Pancreas (tissue), 10 donors: ENCODE data around the gene SETD7. TPM values are rescaled to one million over a fixed set of nuclear protein-coding genes. Genes with fewer than 3 reads are reported as not detected.
A peak's percentile ranks its signal among the peaks of the same experiment; 100 is the strongest.

Source experiments
- ATAC-seq, 4 donors: fragments of 200-7000 bp; cut with Tn5 transposase; one replicate each; pipeline versions ENCODE4 v1.8.0 to v1.9.1; 2020; ENCODE audit warnings: mild to moderate bottlenecking in 4 of 4, moderate library complexity in 4 of 4
- DNase-seq, 6 donors: peaks; one replicate each; pipeline ENCODE4 v3.0.0-alpha.2; 2020
- FAIRE-seq: peaks from 2 replicates; lab custom pipeline; 2012; peaks lifted over from hg19 to GRCh38; lab: Jason Lieb, UNC
- H3K27ac ChIP-seq, 4 donors: fragments of 200-600 bp; sonication (generic); 1 replicate in 3 of 4; 2 replicates in 1 of 4; pipeline versions ENCODE4 v1.5.0 to v1.8.0; 2020
- H3K27me3 ChIP-seq, 4 donors: fragments of 200-600 bp; one replicate each; pipeline ENCODE4 v1.8.0; 2021
- H3K36me3 ChIP-seq, 3 donors: fragments of 200-600 bp; sonication (generic) in 1 of 3; one replicate each; pipeline versions ENCODE4 v1.5.0 to v1.8.0; 2020 to 2021
- H3K4me1 ChIP-seq, 3 donors: fragments of 200-600 bp; one replicate each; pipeline ENCODE4 v1.8.0; 2021
- H3K4me3 ChIP-seq, 4 donors: fragments of 200-600 bp; sonication (generic) in 2 of 4; one replicate each; pipeline versions ENCODE4 v1.5.0 to v1.8.0; 2020 to 2021
- H3K9me3 ChIP-seq, 4 donors: fragments of 200-600 bp; one replicate each; pipeline ENCODE4 v1.8.0; 2021
- WGBS, 2 donors: extraction: QIAGEN DNeasy Blood & Tissue Kit; methylation state at CpG; one replicate each; pipeline ENCODE4 v1.1.7; 2013; 5-methylcytosine and 5-hydroxymethylcytosine counted together
- intact Hi-C, 3 donors: fragments of 100-400 bp; cut with DNase I; formaldehyde crosslinking; loops; one replicate each; pipeline versions ENCODE4 v1.11.1 to v1.14.2; 2022
- polyA plus RNA-seq, 2 donors: library from polyadenylated mRNA; stranded (reverse); fragments of 200-250 nt; gene quantifications; one replicate each; pipeline ENCODE4 v1.2.3, GENCODE V29; 2013
- total RNA-seq, 6 donors: library from RNA; stranded (reverse); fragmentation: NEBNext Ultra II Directional in 4 of 6; extraction: Animal tissue kit (Norgen Biotek cat#: 25700) in 4 of 6; gene quantifications; one replicate each; pipeline versions ENCODE4 v1.2.1 to v1.2.4, GENCODE V29; 2021 to 2023
- TF ChIP-seq, protein P1 (sequence below), 4 donors: fragments of 200-600 bp; sonication (generic) in 3 of 4; IDR thresholded peaks; one replicate each; pipeline versions ENCODE4 v1.5.0 to v1.8.0; 2021; ENCODE audit warnings: antibody characterized with exemption in 4 of 4
- donor health status: healthy with polysubstance abuse.
- donor health status: DM: no; HTN: no; CAD: no; lungs with moderate emphysema.
- donor health status: DM: no; HTN: no; CAD: no.
- donor health status: control.
- donor health status: control.
- donor health status: Bipolar disorder and iron deficiency.
- donor health status: DM: yes; HTN: yes; CAD: no.
- donor health status: DM: no; HTN: no; CAD: no.
- donor health status: DM: no; HTN: no; CAD: no.
- donor health status: DM: yes; HTN: yes; CAD: no.

The SETD7 gene
- total and polyA plus RNA-seq, 8 donors, result 7.1 to 25.1 (median 15.8) TPM

DNA sequence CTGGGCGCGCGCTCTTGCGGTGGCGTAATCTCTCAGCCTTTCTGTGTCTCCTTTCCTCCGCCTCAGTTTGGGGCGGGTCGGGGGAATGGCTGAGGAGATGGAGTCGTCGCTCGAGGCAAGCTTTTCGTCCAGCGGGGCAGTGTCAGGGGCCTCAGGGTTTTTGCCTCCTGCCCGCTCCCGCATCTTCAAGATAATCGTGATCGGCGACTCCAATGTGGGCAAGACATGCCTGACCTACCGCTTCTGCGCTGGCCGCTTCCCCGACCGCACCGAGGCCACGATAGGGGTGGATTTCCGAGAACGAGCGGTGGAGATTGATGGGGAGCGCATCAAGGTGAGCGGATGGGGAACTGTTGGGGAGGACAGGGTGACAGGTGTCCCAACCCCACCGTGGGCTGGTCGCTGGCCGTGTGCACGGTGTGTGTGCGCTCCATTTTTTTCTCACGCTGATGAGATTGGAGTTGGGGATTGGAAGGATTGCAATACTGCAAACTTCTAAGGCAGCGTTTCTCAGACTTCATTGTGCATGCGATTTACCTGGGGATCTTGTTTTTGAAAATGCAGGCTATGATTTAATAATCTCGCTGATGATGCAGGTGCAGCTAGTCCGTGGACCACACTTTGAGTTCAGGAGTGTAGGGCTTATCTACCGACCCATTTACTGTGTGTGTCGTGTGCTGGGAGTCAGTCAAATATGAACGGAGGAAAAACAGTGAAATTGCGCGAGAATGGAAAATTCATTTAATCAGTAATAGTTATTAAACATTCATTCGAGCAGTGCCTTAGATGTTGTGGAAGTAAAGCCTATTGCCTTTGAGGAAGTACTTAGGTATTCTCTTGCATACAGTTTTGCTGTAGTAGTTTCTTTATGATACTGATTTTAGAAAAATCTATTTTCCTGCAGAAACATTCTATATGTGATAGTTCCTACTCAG, 101.6 kb downstream of the SETD7 start, which contains the start of gene RAB33B:
Gene RAB33B, plus strand, starts transcription at position 11 of the 935 bp plus-strand sequence. Its CDS starts 75 bp downstream, at position 86.
- intact Hi-C loops, result no loop called here
- peaks cover 5 to 30% (median 26%) of the 10 kb centered on the region in 3 donors for H3K4me1 ChIP-seq
- FAIRE-seq (no peak), ATAC-seq (peak; percentile 4 to 9 (median 7)), DNase-seq (peak in 1 of 6 donors; percentile 53)
- H3K4me3 ChIP-seq, result peak within 1 kb of the TSS; percentile 67 to 88 (median 80)
- 0 to 1% methylated on average over 46 of the region's 46 CpGs for WGBS, 2 donors
- no peaks in the 10 kb centered on the region for H3K9me3 ChIP-seq
- H3K36me3 ChIP-seq, result no peaks in the 10 kb centered on the region
- TF ChIP-seq, protein P1, sequence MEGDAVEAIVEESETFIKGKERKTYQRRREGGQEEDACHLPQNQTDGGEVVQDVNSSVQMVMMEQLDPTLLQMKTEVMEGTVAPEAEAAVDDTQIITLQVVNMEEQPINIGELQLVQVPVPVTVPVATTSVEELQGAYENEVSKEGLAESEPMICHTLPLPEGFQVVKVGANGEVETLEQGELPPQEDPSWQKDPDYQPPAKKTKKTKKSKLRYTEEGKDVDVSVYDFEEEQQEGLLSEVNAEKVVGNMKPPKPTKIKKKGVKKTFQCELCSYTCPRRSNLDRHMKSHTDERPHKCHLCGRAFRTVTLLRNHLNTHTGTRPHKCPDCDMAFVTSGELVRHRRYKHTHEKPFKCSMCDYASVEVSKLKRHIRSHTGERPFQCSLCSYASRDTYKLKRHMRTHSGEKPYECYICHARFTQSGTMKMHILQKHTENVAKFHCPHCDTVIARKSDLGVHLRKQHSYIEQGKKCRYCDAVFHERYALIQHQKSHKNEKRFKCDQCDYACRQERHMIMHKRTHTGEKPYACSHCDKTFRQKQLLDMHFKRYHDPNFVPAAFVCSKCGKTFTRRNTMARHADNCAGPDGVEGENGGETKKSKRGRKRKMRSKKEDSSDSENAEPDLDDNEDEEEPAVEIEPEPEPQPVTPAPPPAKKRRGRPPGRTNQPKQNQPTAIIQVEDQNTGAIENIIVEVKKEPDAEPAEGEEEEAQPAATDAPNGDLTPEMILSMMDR (IDR thresholded peaks at IDR 0.05), result no peak
- H3K27me3 ChIP-seq, result no peaks in the 10 kb centered on the region
- H3K27ac ChIP-seq, result peak within 1 kb of the TSS; percentile 93 to 99 (median 98)

DNA sequence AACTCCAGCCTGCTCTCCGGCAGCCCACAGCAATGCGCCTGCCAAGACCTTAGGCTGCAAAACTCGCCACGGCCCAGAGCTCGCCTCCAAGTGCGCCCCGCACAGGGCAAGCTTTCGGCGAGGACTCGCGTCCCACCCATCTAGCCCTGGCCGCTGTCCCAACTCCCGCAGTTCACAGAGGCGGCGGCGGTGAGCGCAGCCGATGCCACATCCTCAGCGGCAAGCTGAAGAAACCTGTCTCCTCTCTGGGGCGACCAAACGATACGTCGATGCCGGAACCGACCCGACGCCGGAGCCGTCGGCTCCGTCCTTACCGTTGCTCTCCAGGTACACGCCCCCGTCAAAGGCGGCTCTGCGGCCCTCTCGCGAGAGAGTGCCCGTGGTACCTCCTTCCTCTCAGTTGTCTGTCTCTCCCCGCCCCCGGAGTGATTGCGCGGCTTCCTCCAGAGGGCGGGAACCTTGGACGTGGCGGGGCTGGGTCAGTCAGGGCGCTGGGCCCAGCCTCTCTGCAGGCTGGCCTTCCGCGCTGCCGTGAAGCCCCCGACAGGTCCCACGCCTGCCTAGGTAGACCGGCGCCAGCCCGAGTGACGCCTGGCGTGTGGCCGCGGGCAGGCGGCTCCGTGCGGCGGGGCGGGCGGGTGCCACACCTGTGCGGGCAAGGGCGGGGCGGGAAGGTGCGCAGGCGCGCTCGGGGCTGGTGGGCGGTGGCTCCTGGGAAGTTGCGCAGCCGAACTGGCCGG, 102.5 kb downstream of the SETD7 start:
- H3K9me3 ChIP-seq, result no peaks in the 10 kb centered on the region
- no peaks in the 10 kb centered on the region for H3K27me3 ChIP-seq
- intact Hi-C loops, result no loop called here
- WGBS, 2 donors, result 1% methylated on average over 73 to 76 of the region's 76 CpGs
- peak overlapping the region; percentile 93 to 99 (median 98) for H3K27ac ChIP-seq
- peaks cover 5 to 22% (median 19%) of the 10 kb centered on the region in 3 donors for H3K4me1 ChIP-seq
- H3K4me3 ChIP-seq, result peak overlapping the region; percentile 67 to 88 (median 80)
- DNase-seq (peak; percentile 96 to 99 (median 98)), FAIRE-seq (no peak), ATAC-seq (peak; percentile 85 to 94 (median 90))
- H3K36me3 ChIP-seq, result no peaks in the 10 kb centered on the region
- TF ChIP-seq, protein P1 (IDR thresholded peaks at IDR 0.05), result peak in 1 of 4 donors; percentile 4

DNA sequence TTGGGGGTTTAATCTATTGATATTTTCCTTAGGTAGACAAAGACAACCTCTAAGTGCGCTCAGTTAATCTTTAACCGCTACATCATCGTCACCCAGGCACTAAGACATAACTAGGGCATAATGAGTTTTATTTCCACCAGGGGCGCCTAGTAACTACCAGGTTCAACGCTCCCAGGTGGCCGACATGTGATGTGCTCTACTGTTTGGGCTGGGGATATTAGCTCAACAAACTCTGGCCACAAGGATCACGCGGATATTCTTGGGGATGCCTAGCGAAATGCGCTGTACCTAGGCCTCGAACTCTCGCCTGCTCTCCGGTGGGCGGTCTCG, 103.0 kb downstream of the SETD7 start:
- intact Hi-C loops, result no loop called here
- peak; percentile 52 to 64 (median 60) for ATAC-seq
- Histone ChIP-seq H3K36me3 (no peaks in the 10 kb centered on the region), H3K4me1 (peaks cover 5 to 17% (median 14%) of the 10 kb centered on the region in 3 donors), H3K27me3 (no peaks in the 10 kb centered on the region), H3K9me3 (no peaks in the 10 kb centered on the region), H3K27ac (peak overlapping the region; percentile 93 to 99 (median 98)), H3K4me3 (peak overlapping the region; percentile 67 to 88 (median 80))
- peak in 1 of 6 donors; percentile 70 for DNase-seq
- WGBS, 2 donors, result 0 to 1% methylated on average over 15 of the region's 15 CpGs
- no peak for FAIRE-seq
- TF ChIP-seq, protein P1 (IDR thresholded peaks at IDR 0.05), result peak in 2 of 4 donors; percentile 7 to 21

DNA sequence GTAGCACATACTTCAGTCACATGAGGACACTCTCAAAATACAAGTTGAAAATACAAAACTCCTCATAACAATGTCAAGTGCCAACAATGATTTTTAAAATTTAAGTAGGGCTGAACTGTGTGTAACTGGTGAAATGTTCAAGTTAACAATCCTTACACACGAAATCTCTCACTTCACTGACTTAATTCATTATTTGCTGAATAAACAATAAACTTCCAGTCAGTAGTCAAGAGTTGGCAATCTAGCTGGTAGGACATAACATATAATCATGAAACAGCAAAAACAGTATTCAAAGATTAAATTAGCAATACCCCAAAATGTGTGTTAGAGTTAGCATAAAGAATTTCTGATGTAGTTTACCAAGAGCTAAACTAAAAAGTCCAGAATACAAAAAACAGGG, 104.0 kb downstream of the SETD7 start:
- TF ChIP-seq, protein P1 (IDR thresholded peaks at IDR 0.05), result no peak
- peak overlapping the region in 1 of 4 donors; percentile 86 for H3K4me3 ChIP-seq
- no peaks in the 10 kb centered on the region for H3K27me3 ChIP-seq
- H3K27ac ChIP-seq, result peak overlapping the region in 3 of 4 donors; percentile 93 to 99 (median 99)
- no peak for ATAC-seq
- no peaks in the 10 kb centered on the region for H3K36me3 ChIP-seq
- 21 to 22% methylated on average over 1 of the region's 1 CpG for WGBS, 2 donors
- peaks cover 5 to 13% (median 12%) of the 10 kb centered on the region in 3 donors for H3K4me1 ChIP-seq
- no peak for DNase-seq
- intact Hi-C loops, result no loop called here
- no peaks in the 10 kb centered on the region for H3K9me3 ChIP-seq
- FAIRE-seq, result no peak
